Daoy (cell line): ENCODE results near the gene ARHGEF37. TPM values are rescaled to one million over a fixed set of nuclear protein-coding genes. Genes with fewer than 3 reads are reported as not detected.

ENCODE experiments used
- DNase-seq: peaks from one replicate; pipeline ENCODE4 v3.0.0-alpha.2; 2015; ENCODE audit warnings: low read depth
- total RNA-seq: library from RNA; depleted of rRNA; stranded (reverse); fragments of >200 nt; shearing (Covaris generic); gene quantifications from 2 replicates; pipeline ENCODE4 v1.2.3, GENCODE V29; 2014; rRNA removed

ARHGEF37 gene
- total RNA-seq, 1 experiment from 2014 or later: 0.69 TPM

- DNase-seq: no peak
These were observed 93.4 kb downstream of the ARHGEF37 start for GRCh38 chr5:149674686-149675085.

DNA sequence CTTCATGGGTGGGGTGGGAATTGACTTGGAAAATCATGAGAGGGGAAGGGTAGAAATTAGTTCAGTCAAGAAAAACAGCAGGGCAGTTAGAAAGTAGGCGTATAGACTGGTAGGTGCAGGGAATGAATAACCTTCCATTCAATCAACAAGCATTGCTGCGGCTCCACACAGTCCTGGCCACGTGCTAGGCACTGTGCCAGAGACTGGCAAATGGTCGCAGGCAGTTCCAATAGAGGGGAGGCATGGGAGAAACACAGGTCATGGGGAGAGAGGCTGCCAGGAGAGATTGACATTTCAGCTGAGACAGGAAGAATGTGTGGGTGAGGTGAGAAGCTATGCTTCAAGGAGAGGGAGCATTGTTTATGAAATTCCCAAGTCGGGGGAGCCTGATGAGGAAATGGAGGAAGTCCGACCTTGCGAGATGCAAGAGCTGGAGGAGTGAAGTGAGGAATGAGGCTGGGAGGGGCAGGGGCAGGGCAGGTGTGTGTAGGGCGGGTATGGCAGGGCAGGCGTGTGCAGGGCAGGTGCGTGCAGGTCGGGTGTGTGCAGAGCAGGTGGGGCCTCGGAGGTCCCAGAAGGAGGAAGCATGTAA lies 94.4 kb downstream of the ARHGEF37 start:
- no peak for DNase-seq

DNA sequence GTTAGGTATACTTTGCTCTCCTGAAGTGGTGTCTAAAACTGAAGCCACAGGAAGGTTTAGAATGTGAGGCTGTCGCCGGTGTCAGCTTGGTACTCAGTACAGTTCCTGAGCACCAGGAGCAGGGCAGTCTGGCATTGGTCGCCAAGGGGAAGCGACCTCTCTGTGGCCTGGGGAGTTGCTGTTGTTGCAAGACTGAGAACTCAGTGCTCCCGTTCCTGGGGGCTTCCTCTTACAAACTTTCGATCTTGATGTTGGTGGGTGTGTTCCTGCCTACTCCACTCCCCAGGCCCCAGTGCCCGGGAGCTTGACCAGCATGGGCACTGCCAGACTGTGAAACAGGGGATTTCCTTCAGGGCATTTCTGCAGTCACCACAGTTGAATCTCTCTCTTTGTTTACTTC lies 96.4 kb downstream of the ARHGEF37 start:
- no peak for DNase-seq

- DNase-seq: no peak
These were observed 98.8 kb downstream of the ARHGEF37 start for GRCh38 chr5:149679876-149680809.

DNA sequence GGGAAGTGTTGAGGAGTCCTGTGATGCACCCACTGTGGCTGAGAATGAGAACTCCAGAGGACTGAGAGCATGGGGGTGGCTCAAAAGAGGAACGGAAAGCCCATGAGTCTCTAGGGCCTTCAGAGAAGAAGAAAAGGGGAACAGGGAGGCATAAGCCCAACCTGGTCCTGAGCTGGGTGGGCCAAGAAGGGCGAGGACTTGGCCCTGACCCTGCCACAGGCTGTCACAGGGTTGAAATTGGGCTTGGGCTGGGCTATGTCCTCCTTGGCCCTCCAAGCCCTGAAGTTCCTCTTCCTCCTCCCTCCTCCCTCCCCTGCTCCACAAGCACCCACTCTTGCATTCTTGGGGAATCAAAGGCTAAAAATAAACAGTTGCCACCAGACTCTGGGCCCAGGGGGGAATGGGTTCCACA lies 99.5 kb downstream of the ARHGEF37 start:
- DNase-seq: no peak

DNA sequence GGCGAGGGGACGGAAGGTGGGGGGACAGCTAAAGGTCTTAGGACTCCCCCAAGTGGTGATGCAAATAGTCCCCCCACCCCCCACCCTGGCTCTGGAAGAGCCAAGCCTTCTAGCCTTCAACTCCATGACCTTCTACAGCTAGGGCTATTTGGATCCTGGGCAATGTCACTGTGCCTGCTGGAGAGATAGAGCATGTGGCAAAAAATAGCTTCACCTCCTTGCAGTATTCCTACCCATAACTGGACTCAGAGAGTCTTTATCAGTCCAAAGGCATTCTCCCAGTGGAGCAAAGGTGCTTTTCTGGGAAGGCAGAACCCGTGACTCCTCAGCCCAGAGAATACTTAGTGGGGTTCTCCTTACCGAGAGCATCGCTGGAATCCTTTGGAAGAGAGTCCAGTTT lies 100.0 kb downstream of the ARHGEF37 start:
- no peak for DNase-seq

DNA sequence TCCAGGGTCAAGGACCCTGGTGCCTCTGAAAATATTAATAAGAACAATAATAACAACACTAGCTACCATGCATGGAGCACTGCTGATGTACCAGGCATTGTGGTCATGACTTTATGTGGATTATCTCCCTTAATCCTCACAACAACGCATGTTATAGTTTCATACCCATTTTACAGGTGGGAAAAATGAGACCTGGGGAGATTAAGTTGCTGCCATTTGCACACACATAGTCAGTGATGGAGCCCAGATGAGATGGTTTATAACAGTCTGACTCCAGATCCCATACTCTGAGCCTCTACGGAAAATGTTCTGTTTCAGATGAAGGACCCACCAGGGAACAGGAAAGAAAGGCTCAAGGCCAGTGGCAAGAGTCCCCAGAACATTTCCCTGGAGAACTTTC lies 100.6 kb downstream of the ARHGEF37 start:
- DNase-seq: no peak

- DNase-seq: no peak
These were observed 101.3 kb downstream of the ARHGEF37 start for GRCh38 chr5:149682532-149683075.

DNA sequence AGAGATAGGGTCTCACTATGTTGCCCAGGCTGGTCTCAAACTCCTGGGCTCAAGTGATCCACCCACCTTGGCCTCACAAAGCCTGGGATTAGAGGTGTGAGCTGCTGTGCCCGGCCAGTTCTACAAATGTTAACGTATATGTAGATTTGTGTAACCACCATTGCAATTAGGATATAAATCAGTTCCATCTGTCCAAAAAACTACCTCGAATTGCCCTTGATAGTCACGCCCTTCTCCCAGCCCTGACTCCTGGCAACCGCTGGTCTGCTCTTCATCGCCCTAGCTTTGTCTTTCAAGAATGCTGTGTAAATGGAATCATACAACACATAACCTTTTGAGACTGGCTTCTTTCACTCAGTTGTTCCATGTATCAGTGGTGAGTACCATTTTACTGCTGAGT lies 102.7 kb downstream of the ARHGEF37 start:
- no peak for DNase-seq

GRCh38 chr5:149684371-149684770 lies 103.1 kb downstream of the ARHGEF37 start:
- no peak for DNase-seq

Other genes with a start within 250 kb of the ARHGEF37 start
- 30.7 and 33.4 TPM in 2 replicates for gene GRPEL2, start 236.0 kb upstream of the ARHGEF37 start, total RNA-seq
- gene PCYOX1L, start 223.5 kb upstream of the ARHGEF37 start, total RNA-seq: 13.1 and 17.1 TPM in 2 replicates
- gene IL17B, start 202.2 kb upstream of the ARHGEF37 start, total RNA-seq: not detected in 2 replicates
- 298 and 334 TPM in 2 replicates for gene CSNK1A1, start 30.1 kb upstream of the ARHGEF37 start, total RNA-seq
- 0.97 and 2.1 TPM in 2 replicates for gene PPARGC1B, start 148.8 kb downstream of the ARHGEF37 start, total RNA-seq